HG03439 (cell line): Measurements from ENCODE around the gene ADSL.

Source experiments
- ATAC-seq: cut with Tn5 transposase; IDR thresholded peaks from one replicate; pipeline ENCODE4 v1.9.1; 2021; ENCODE audit warnings: mild to moderate bottlenecking, moderate library complexity; ENCODE audit not compliant: unreplicated experiment

Gene ADSL

GRCh38 chr22:40403141-40403540 lies 56.8 kb downstream of the ADSL start:
- no peak for ATAC-seq

GRCh38 chr22:40403651-40404050 lies 57.4 kb downstream of the ADSL start:
- no peak for ATAC-seq

- no peak for ATAC-seq
Measured at GRCh38 chr22:40404251-40405177, 58.2 kb downstream of the ADSL start.

GRCh38 chr22:40405178-40406062 lies 59.1 kb downstream of the ADSL start:
- ATAC-seq, result no peak

GRCh38 chr22:40406063-40406890 lies 60.0 kb downstream of the ADSL start:
- no peak for ATAC-seq

- ATAC-seq, result no peak
Measured at GRCh38 chr22:40407021-40407761, 60.9 kb downstream of the ADSL start.

- ATAC-seq, result no peak
Measured at GRCh38 chr22:40407831-40408717, 61.8 kb downstream of the ADSL start.

GRCh38 chr22:40408718-40409612 lies 62.7 kb downstream of the ADSL start:
- no peak for ATAC-seq

- ATAC-seq, result no peak
Measured at GRCh38 chr22:40409613-40410113, 63.4 kb downstream of the ADSL start.

GRCh38 chr22:40410272-40410671 lies 64.0 kb downstream of the ADSL start:
- no peak for ATAC-seq

- ATAC-seq, result no peak
Measured at GRCh38 chr22:40410731-40411505, 64.6 kb downstream of the ADSL start.

GRCh38 chr22:40411506-40411861 lies 65.2 kb downstream of the ADSL start:
- no peak for ATAC-seq

GRCh38 chr22:40412441-40412840 lies 66.1 kb downstream of the ADSL start:
- ATAC-seq, result no peak

- no peak for ATAC-seq
Measured at GRCh38 chr22:40413873-40414272, 67.6 kb downstream of the ADSL start.

GRCh38 chr22:40414311-40414710 lies 68.0 kb downstream of the ADSL start:
- no peak for ATAC-seq

- no peak for ATAC-seq
Measured at GRCh38 chr22:40414838-40415505, 68.7 kb downstream of the ADSL start.
